SU-DHL-6 (cell line): ENCODE measurements around the gene ARMC9.

Source experiments
- CTCF ChIP-seq: fragments of 200-600 bp; sonication (generic); IDR thresholded peaks from one replicate; pipeline ENCODE4 v1.5.1; 2017; ENCODE audit warnings: antibody characterized with exemption, mild to moderate bottlenecking, low read length, moderate library complexity; ENCODE audit not compliant: insufficient read depth, poor library complexity, severe bottlenecking
- EZH2phosphoT487 ChIP-seq: fragments of 200-600 bp; sonication (generic), shearing (Covaris generic); conservative IDR thresholded peaks from 2 replicates; pipeline ENCODE4 v1.6.1; 2018; ENCODE audit warnings: mild to moderate bottlenecking, antibody characterized with exemption, low read length, moderate library complexity, mixed read lengths

- no peak for TF ChIP-seq CTCF
- TF ChIP-seq EZH2phosphoT487: no peak
Observed at GRCh38 chr2:231325826-231326225, 127.4 kb downstream of the ARMC9 start.
